ENCODE data around the gene RBMS3.
"Not testable (repeated sequence)": the region's sequence is repeated elsewhere in the genome, so short reads cannot be mapped to it uniquely, and the experiment has no call there.

DNA sequence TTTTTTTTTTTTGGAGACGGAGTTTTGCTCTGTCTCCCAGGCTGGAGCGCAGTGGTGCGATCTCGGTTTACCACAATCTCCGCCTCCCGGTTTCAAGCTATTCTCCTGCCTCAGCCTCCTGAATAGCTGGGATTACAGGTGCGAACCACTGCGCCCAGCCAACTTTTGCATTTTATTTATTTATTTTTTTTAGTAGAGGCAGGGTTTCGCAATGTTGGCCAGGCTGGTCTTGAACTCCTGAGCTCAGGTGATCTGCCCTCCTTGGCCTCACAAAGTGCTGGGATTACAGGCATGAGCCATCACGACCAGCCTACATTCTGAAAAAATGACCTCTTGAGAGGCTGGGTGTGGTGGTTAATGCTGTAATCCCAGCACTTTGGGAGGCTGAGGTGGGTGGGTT is 243.6 kb downstream of the RBMS3 start:
- not testable (repeated sequence) for TF ChIP-seq CTCF (conservative IDR thresholded peaks at IDR 0.05; ENCODE audit: low read length); EZH2phosphoT487 (IDR thresholded peaks at IDR 0.05; ENCODE audit: borderline replicate concordance, low read depth, low read length)

Data from OCI-LY7 (cell line).